Heart left ventricle (tissue), 16 donors: Measurements from ENCODE around the gene CCDC33. TPM values are rescaled to one million over a fixed set of nuclear protein-coding genes. Genes with fewer than 3 reads are reported as not detected.

Source experiments
- ATAC-seq, 4 donors: fragments of 200-7000 bp; cut with Tn5 transposase; one replicate each; pipeline ENCODE4 v1.9.1; 2020 to 2022; ENCODE audit warnings: moderate library complexity in 4 of 4, mild to moderate bottlenecking in 3 of 4, moderate number of reproducible peaks in 1 of 4
- DNase-seq, 5 donors: peaks; one replicate each; pipeline ENCODE4 v3.0.0-alpha.2; 2020
- H3K27ac ChIP-seq, 12 donors: fragments of 200-600 bp; sonication (generic) in 4 of 12; one replicate each; pipeline versions ENCODE4 v1.5.0 to v1.8.0; 2016 to 2022; ENCODE audit warnings: mild to moderate bottlenecking in 2 of 12
- H3K27me3 ChIP-seq, 9 donors: fragments of 200-600 bp; sonication (generic) in 2 of 9; one replicate each; pipeline versions ENCODE4 v1.5.1 to v1.8.0; 2016 to 2022; ENCODE audit warnings: mild to moderate bottlenecking in 3 of 9
- H3K36me3 ChIP-seq, 9 donors: fragments of 200-600 bp; sonication (generic) in 2 of 9; one replicate each; pipeline versions ENCODE4 v1.5.0 to v1.8.0; 2018 to 2022; ENCODE audit warnings: mild to moderate bottlenecking in 2 of 9
- H3K4me1 ChIP-seq, 12 donors: fragments of 200-600 bp; sonication (generic) in 4 of 12; one replicate each; pipeline versions ENCODE4 v1.5.0 to v1.8.0; 2016 to 2022; ENCODE audit warnings: mild to moderate bottlenecking in 3 of 12
- H3K4me3 ChIP-seq, 12 donors: fragments of 200-600 bp; sonication (generic) in 4 of 12; one replicate each; pipeline versions ENCODE4 v1.5.0 to v1.8.0; 2017 to 2022; ENCODE audit warnings: mild to moderate bottlenecking in 9 of 12, moderate library complexity in 4 of 12
- H3K9me3 ChIP-seq, 12 donors: fragments of 200-600 bp; sonication (generic) in 4 of 12; one replicate each; pipeline versions ENCODE4 v1.5.0 to v1.8.0; 2016 to 2022; ENCODE audit warnings: mild to moderate bottlenecking in 1 of 12
- CTCF ChIP-seq, 12 donors: fragments of 200-600 bp; sonication (generic) in 4 of 12; IDR thresholded peaks; one replicate each; pipeline versions ENCODE4 v1.5.0 to v1.8.0; 2018 to 2022; ENCODE audit warnings: antibody characterized with exemption in 12 of 12, mild to moderate bottlenecking in 5 of 12
- POLR2A ChIP-seq, 2 donors: fragments of 450-650 bp; IDR thresholded peaks; one replicate each; pipeline ENCODE4 v1.6.1; 2017; ENCODE audit warnings: antibody characterized with exemption in 2 of 2, mild to moderate bottlenecking in 2 of 2, moderate library complexity in 2 of 2
- WGBS, 4 donors: extraction: QIAGEN DNeasy Blood & Tissue Kit in 2 of 4; methylation state at CpG; one replicate each; pipeline versions ENCODE4 v1.1.5 to v1.1.7; 2013 to 2018; 5-methylcytosine and 5-hydroxymethylcytosine counted together
- intact Hi-C, 10 donors: fragments of 100-400 bp; cut with DNase I; formaldehyde crosslinking; loops; one replicate each; pipeline versions ENCODE4 v1.11.1 to v1.14.2; 2022
- polyA plus RNA-seq, 2 donors: library from polyadenylated mRNA; stranded (reverse); fragments of 200-250 nt; gene quantifications; one replicate each; pipeline ENCODE4 v1.2.3, GENCODE V29; 2013
- total RNA-seq, 9 donors: library from RNA; depleted of rRNA in 2 of 9; stranded (reverse); fragments of >200 nt in 2 of 9; fragmentation: NEBNext Ultra II Directional in 3 of 9; extraction: Animal tissue kit (Norgen Biotek cat#: 25700) in 3 of 9; gene quantifications; one replicate each; pipeline versions ENCODE4 v1.1.0 to v1.2.4, GENCODE V29; 2016 to 2023
- donor health status: ischemic (EF 13 %, LVEDD 7.1; RV severe dilation, severe dysfunction).
- donor health status: healthy with polysubstance abuse.
- donor health status: DM: no; HTN: yes; CAD: no.
- donor health status: DM: no; HTN: no; CAD: no.
- donor health status: ischemic (EF 25% LVEDD 6.9; RV normal size, moderate dysfunction).
- donor health status: ischemic (EF 25% LVEDD 5.7; RV mildly dilated, moderate dysfunction).
- donor health status: healthy.
- donor health status: DM: yes; HTN: yes; CAD: no.
- donor health status: ischemic (EF 35%, LVEDD 5.7; RV mildly dilated, moderate dysfunction).
- donor health status: nonischemic (EF 11% LVEDD 7.7; RV severe dilation, severe dysfunction).
- donor health status: DM: yes; HTN: yes; CAD: no.
- donor health status: PGD.
- donor health status: ischemic (EF 29% LVEDD 5.4; RV normal size, mild dysfunction).
- donor health status: nonischemic (EF 23%, LVEDD 6.1; RV moderate dilation, normal function).

The CCDC33 gene
- total and polyA plus RNA-seq, 11 donors, result 0.08 TPM; not detected in 10

GRCh38 chr15:74314795-74315438 lies 78.8 kb downstream of the CCDC33 start:
- 60 to 74% (median 73%) methylated on average over 9 to 13 of the region's 13 CpGs for WGBS, 4 donors
- H3K27ac ChIP-seq, result peak overlapping the region in 11 of 12 donors; percentile 8 to 89 (median 72)
- ATAC-seq (peak in 1 of 4 donors; percentile 25), DNase-seq (peak in 2 of 5 donors; percentile 40 to 49)
- no peaks in the 10 kb centered on the region for H3K27me3 ChIP-seq
- H3K4me1 ChIP-seq, result peaks cover 9 to 59% (median 48%) of the 10 kb centered on the region in 12 donors
- intact Hi-C loops, result loop anchor here in 4 of 10 donors (5.0 to 10.0 kb wide), 3 partner anchors 178 to 340 kb away; no protein-coding TSS in a partner anchor
- H3K9me3 ChIP-seq, result no peaks in the 10 kb centered on the region
- TF ChIP-seq CTCF (IDR thresholded peaks at IDR 0.05) (no peak), POLR2A (IDR thresholded peaks at IDR 0.05) (no peak)
- no peak overlapping the region for H3K4me3 ChIP-seq
- H3K36me3 ChIP-seq, result no peaks in the 10 kb centered on the region

- Histone ChIP-seq H3K27me3 (no peaks in the 10 kb centered on the region), H3K4me1 (peaks cover 9 to 66% (median 55%) of the 10 kb centered on the region in 12 donors), H3K27ac (peak overlapping the region in 11 of 12 donors; percentile 8 to 89 (median 72)), H3K36me3 (no peaks in the 10 kb centered on the region), H3K9me3 (no peaks in the 10 kb centered on the region), H3K4me3 (no peak overlapping the region)
- TF ChIP-seq CTCF (IDR thresholded peaks at IDR 0.05) (no peak), POLR2A (IDR thresholded peaks at IDR 0.05) (no peak)
- WGBS, 4 donors, result 48 to 61% (median 53%) methylated on average over 5 of the region's 5 CpGs
- ATAC-seq (peak in 1 of 4 donors; percentile 21), DNase-seq (peak in 4 of 5 donors; percentile 40 to 55 (median 48))
- intact Hi-C loops, result loop anchor here in 4 of 10 donors (2.0 to 10.0 kb wide), 4 partner anchors 135 to 341 kb away; no protein-coding TSS in a partner anchor
Measured at GRCh38 chr15:74315626-74316025, 79.5 kb downstream of the CCDC33 start.

- no peaks in the 10 kb centered on the region for H3K27me3 ChIP-seq
- ATAC-seq (peak in 1 of 4 donors; percentile 15), DNase-seq (peak in 4 of 5 donors; percentile 44 to 60 (median 50))
- no peak overlapping the region for H3K4me3 ChIP-seq
- H3K9me3 ChIP-seq, result no peaks in the 10 kb centered on the region
- intact Hi-C loops, result loop anchor here in 4 of 10 donors (2.0 to 10.0 kb wide), 4 partner anchors 135 to 341 kb away; no protein-coding TSS in a partner anchor
- no peak for TF ChIP-seq POLR2A (IDR thresholded peaks at IDR 0.05)
- no peak for TF ChIP-seq CTCF (IDR thresholded peaks at IDR 0.05)
- no peaks in the 10 kb centered on the region for H3K36me3 ChIP-seq
- H3K27ac ChIP-seq, result peak overlapping the region in 10 of 12 donors; percentile 31 to 90 (median 76)
- H3K4me1 ChIP-seq, result peaks cover 9 to 67% (median 55%) of the 10 kb centered on the region in 12 donors
- WGBS, 4 donors, result 33 to 55% (median 38%) methylated on average over 7 to 13 of the region's 13 CpGs
Measured at GRCh38 chr15:74316141-74316540, 80.0 kb downstream of the CCDC33 start.

GRCh38 chr15:74317820-74318375 lies 81.8 kb downstream of the CCDC33 start:
- 28 to 48% (median 39%) methylated on average over 8 of the region's 8 CpGs for WGBS, 4 donors
- Histone ChIP-seq H3K4me1 (peaks cover 9 to 63% (median 55%) of the 10 kb centered on the region in 12 donors), H3K27me3 (no peaks in the 10 kb centered on the region), H3K9me3 (no peaks in the 10 kb centered on the region), H3K36me3 (no peaks in the 10 kb centered on the region), H3K4me3 (no peak overlapping the region), H3K27ac (peak overlapping the region; percentile 67 to 90 (median 80))
- TF ChIP-seq POLR2A (IDR thresholded peaks at IDR 0.05) (no peak), CTCF (IDR thresholded peaks at IDR 0.05) (no peak)
- peak; percentile 91 to 93 (median 93) for DNase-seq
- peak; percentile 68 to 81 (median 77) for ATAC-seq
- intact Hi-C loops, result loop anchor here in 4 of 10 donors (2.0 to 10.0 kb wide), 5 partner anchors 137 to 343 kb away; no protein-coding TSS in a partner anchor
